ENCODE results near the gene MCF2L.

Gene MCF2L

GRCh38 chr13:113080361-113080831 lies 111.4 kb downstream of the MCF2L start:
- no peaks in the 10 kb centered on the region for H3F3A ChIP-seq (ENCODE audit: insufficient read depth)
- no peak for TF ChIP-seq EZH2phosphoT487 (conservative IDR thresholded peaks at IDR 0.05; ENCODE audit: low read length)
- TF ChIP-seq CTCF (IDR thresholded peaks at IDR 0.05; ENCODE audit: insufficient read depth, low read length, poor library complexity, severe bottlenecking) = no peak
- H3K27me3 ChIP-seq (ENCODE audit: low read length) = no peaks in the 10 kb centered on the region
- no peak overlapping the region for H3K27ac ChIP-seq (ENCODE audit: low read depth, low read length)
- H3K36me3 ChIP-seq (ENCODE audit: low read length) = no peaks in the 10 kb centered on the region
- H3K79me2 ChIP-seq (ENCODE audit: insufficient read depth, low read length) = no peaks in the 10 kb centered on the region
- H3K9ac ChIP-seq (ENCODE audit: low read length) = no peak overlapping the region
- H4K20me1 ChIP-seq (ENCODE audit: low read depth, low read length) = no peaks in the 10 kb centered on the region
- peaks cover 5% of the 10 kb centered on the region; the same call in 1 of the 2 replicates for H3K9me3 ChIP-seq (ENCODE audit: insufficient read depth, low read length)
- H3K4me3 ChIP-seq (ENCODE audit: insufficient read depth, low read length, poor library complexity, severe bottlenecking) = no peak overlapping the region
- H3K9me2 ChIP-seq (replicated peaks; ENCODE audit: insufficient read depth, low read length) = no peaks in the 10 kb centered on the region
- no peak overlapping the region for H2AFZ ChIP-seq (ENCODE audit: low read depth, low read length, severe bottlenecking)
- no peak overlapping the region for H3K4me2 ChIP-seq (ENCODE audit: low read depth, low read length, poor library complexity, severe bottlenecking)

- Histone ChIP-seq H3K27me3 (ENCODE audit: low read length) (no peaks in the 10 kb centered on the region), H3K4me3 (ENCODE audit: insufficient read depth, low read length, poor library complexity, severe bottlenecking) (no peak overlapping the region), H4K20me1 (ENCODE audit: low read depth, low read length) (no peaks in the 10 kb centered on the region), H3K9me3 (ENCODE audit: insufficient read depth, low read length) (peaks cover 6% of the 10 kb centered on the region; the same call in 1 of the 2 replicates), H3K4me2 (ENCODE audit: low read depth, low read length, poor library complexity, severe bottlenecking) (no peak overlapping the region), H3K36me3 (ENCODE audit: low read length) (no peaks in the 10 kb centered on the region), H3K9ac (ENCODE audit: low read length) (no peak overlapping the region), H3K79me2 (ENCODE audit: insufficient read depth, low read length) (no peaks in the 10 kb centered on the region), H3K27ac (ENCODE audit: low read depth, low read length) (no peak overlapping the region), H3F3A (ENCODE audit: insufficient read depth) (no peaks in the 10 kb centered on the region), H2AFZ (ENCODE audit: low read depth, low read length, severe bottlenecking) (no peak overlapping the region), H3K9me2 (replicated peaks; ENCODE audit: insufficient read depth, low read length) (no peaks in the 10 kb centered on the region)
- TF ChIP-seq EZH2phosphoT487 (conservative IDR thresholded peaks at IDR 0.05; ENCODE audit: low read length) (no peak), CTCF (IDR thresholded peaks at IDR 0.05; ENCODE audit: insufficient read depth, low read length, poor library complexity, severe bottlenecking) (no peak)
Measured at GRCh38 chr13:113080901-113081521, 112.0 kb downstream of the MCF2L start.

- no peak for TF ChIP-seq CTCF (IDR thresholded peaks at IDR 0.05; ENCODE audit: insufficient read depth, low read length, poor library complexity, severe bottlenecking)
- no peak for TF ChIP-seq EZH2phosphoT487 (conservative IDR thresholded peaks at IDR 0.05; ENCODE audit: low read length)
- Histone ChIP-seq H4K20me1 (ENCODE audit: low read depth, low read length) (no peaks in the 10 kb centered on the region), H3K9ac (ENCODE audit: low read length) (no peak overlapping the region), H3K4me2 (ENCODE audit: low read depth, low read length, poor library complexity, severe bottlenecking) (no peak overlapping the region), H3K27ac (ENCODE audit: low read depth, low read length) (no peak overlapping the region), H3K36me3 (ENCODE audit: low read length) (no peaks in the 10 kb centered on the region), H3K9me3 (ENCODE audit: insufficient read depth, low read length) (peaks cover 6% of the 10 kb centered on the region; the same call in 1 of the 2 replicates), H3K4me3 (ENCODE audit: insufficient read depth, low read length, poor library complexity, severe bottlenecking) (no peak overlapping the region), H3K9me2 (replicated peaks; ENCODE audit: insufficient read depth, low read length) (no peaks in the 10 kb centered on the region), H2AFZ (ENCODE audit: low read depth, low read length, severe bottlenecking) (no peak overlapping the region), H3K27me3 (ENCODE audit: low read length) (no peaks in the 10 kb centered on the region), H3F3A (ENCODE audit: insufficient read depth) (no peaks in the 10 kb centered on the region), H3K79me2 (ENCODE audit: insufficient read depth, low read length) (no peaks in the 10 kb centered on the region)
Measured at GRCh38 chr13:113082198-113083021, 113.4 kb downstream of the MCF2L start.
